WTC11 (cell line): Measurements from ENCODE around the gene ARID3C. TPM values are rescaled to one million over a fixed set of nuclear protein-coding genes. Genes with fewer than 3 reads are reported as not detected.

ENCODE experiments used
- ATAC-seq: fragments of 200-7000 bp; cut with Tn5 transposase; 2 replicates; pipeline ENCODE4 v1.10.0; 2021; ENCODE audit warnings: mild to moderate bottlenecking, moderate library complexity
- CTCF ChIA-PET: fragments of 300-600 bp; sonication (Branson Sonifier 250); formaldehyde crosslinking; loops from one replicate; lab custom pipeline; 2021; ENCODE audit warnings: antibody characterized with exemption; lab: Charles Lee
- POLR2A ChIA-PET: fragments of 350-600 bp; sonication (Branson Sonifier 250); formaldehyde crosslinking; loops from one replicate; lab custom pipeline; 2021; ENCODE audit warnings: antibody characterized with exemption; lab: Charles Lee
- DNase-seq: peaks from one replicate; pipeline ENCODE4 v3.0.0; 2021; ENCODE audit warnings: low spot score
- H3K27ac Mint-ChIP-seq: 2 replicates; pipeline ENCODE4 v1.8.0; 2021; ENCODE audit warnings: mixed read lengths
- H3K27me3 Mint-ChIP-seq: 2 replicates; pipeline ENCODE4 v1.8.0; 2021; ENCODE audit warnings: low read depth, mild to moderate bottlenecking, moderate library complexity, mixed read lengths
- H3K36me3 Mint-ChIP-seq: 2 replicates; pipeline ENCODE4 v1.8.0; 2021; ENCODE audit warnings: mixed read lengths
- H3K4me1 Mint-ChIP-seq: 2 replicates; pipeline ENCODE4 v1.8.0; 2022; ENCODE audit warnings: mixed read lengths
- H3K4me3 Mint-ChIP-seq: 2 replicates; pipeline ENCODE4 v1.8.0; 2021; ENCODE audit warnings: mild to moderate bottlenecking, moderate library complexity, mixed read lengths
- H3K9me3 Mint-ChIP-seq: 2 replicates; pipeline ENCODE4 v1.8.0; 2021; ENCODE audit warnings: mixed read lengths
- CREB1 ChIP-seq: sonication (generic); formaldehyde crosslinking; IDR thresholded peaks from 2 replicates; pipeline ENCODE4 v1.8.0; 2023; ENCODE audit warnings: mild to moderate bottlenecking, missing genetic modification reagents
- EMX1 ChIP-seq: fragments of 250-450 bp; sonication (Bioruptor Pico); IDR thresholded peaks from 2 replicates; pipeline ENCODE4 v1.8.0; 2021; ENCODE audit warnings: mild to moderate bottlenecking
- ETV6 ChIP-seq: sonication (generic); formaldehyde crosslinking; IDR thresholded peaks from 2 replicates; pipeline ENCODE4 v1.8.1; 2022; ENCODE audit warnings: mild to moderate bottlenecking, missing genetic modification reagents
- FOXK1 ChIP-seq: sonication (generic); formaldehyde crosslinking; IDR thresholded peaks from 2 replicates; pipeline ENCODE4 v1.8.0; 2022; ENCODE audit warnings: mild to moderate bottlenecking, moderate library complexity, missing genetic modification reagents
- FOXP1 ChIP-seq: sonication (generic); formaldehyde crosslinking; IDR thresholded peaks from 2 replicates; pipeline ENCODE4 v1.8.0; 2022; ENCODE audit warnings: missing genetic modification reagents, mild to moderate bottlenecking, moderate library complexity, borderline replicate concordance
- GABPB1 ChIP-seq: sonication (generic); formaldehyde crosslinking; IDR thresholded peaks from 2 replicates; pipeline ENCODE4 v1.8.1; 2023; ENCODE audit warnings: mild to moderate bottlenecking, missing genetic modification reagents
- JUN ChIP-seq: sonication (generic); formaldehyde crosslinking; IDR thresholded peaks from 2 replicates; pipeline ENCODE4 v1.8.0; 2023; ENCODE audit warnings: mild to moderate bottlenecking, missing genetic modification reagents
- NFYB ChIP-seq: sonication (generic); formaldehyde crosslinking; conservative IDR thresholded peaks from 2 replicates; pipeline ENCODE4 v1.8.0; 2022; ENCODE audit warnings: low read depth, missing genetic modification reagents
- OVOL2 ChIP-seq: fragments of 250-450 bp; sonication (Bioruptor Pico); IDR thresholded peaks from 2 replicates; pipeline ENCODE4 v1.9.0; 2021; ENCODE audit warnings: mild to moderate bottlenecking, borderline replicate concordance
- PRRX2 ChIP-seq: fragments of 250-450 bp; sonication (Bioruptor Pico); IDR thresholded peaks from 2 replicates; pipeline ENCODE4 v1.8.0; 2021; ENCODE audit warnings: mild to moderate bottlenecking
- SP1 ChIP-seq: sonication (generic); formaldehyde crosslinking; conservative IDR thresholded peaks from 2 replicates; pipeline ENCODE4 v1.8.1; 2022; ENCODE audit warnings: missing genetic modification reagents
- TEAD4 ChIP-seq: sonication (generic); formaldehyde crosslinking; IDR thresholded peaks from 2 replicates; pipeline ENCODE4 v1.8.0; 2022; ENCODE audit warnings: mild to moderate bottlenecking, missing genetic modification reagents
- TP53 ChIP-seq: sonication (generic); formaldehyde crosslinking; IDR thresholded peaks from 2 replicates; pipeline ENCODE4 v1.8.1; 2023; ENCODE audit warnings: mild to moderate bottlenecking, missing genetic modification reagents
- ZBTB21 ChIP-seq: sonication (generic); formaldehyde crosslinking; IDR thresholded peaks from 2 replicates; pipeline ENCODE4 v1.8.1; 2023; ENCODE audit warnings: mild to moderate bottlenecking, missing genetic modification reagents, borderline replicate concordance
- total RNA-seq: library from RNA; stranded (reverse); gene quantifications from 3 replicates; pipeline ENCODE4 v1.2.3, GENCODE V29; 2021
- TF ChIP-seq, protein P1 (sequence below): fragments of 250-450 bp; sonication (Bioruptor Pico); IDR thresholded peaks from 2 replicates; pipeline ENCODE4 v1.9.0; 2021; ENCODE audit warnings: mild to moderate bottlenecking
- TF ChIP-seq, protein P2 (sequence below): sonication (generic); formaldehyde crosslinking; IDR thresholded peaks from 2 replicates; pipeline ENCODE4 v1.8.0; 2022; ENCODE audit warnings: mild to moderate bottlenecking, missing genetic modification reagents
- TF ChIP-seq, protein P3 (sequence below): sonication (generic); formaldehyde crosslinking; IDR thresholded peaks from 2 replicates; pipeline ENCODE4 v1.8.0; 2023; ENCODE audit warnings: missing genetic modification reagents, mild to moderate bottlenecking, borderline replicate concordance
- TF ChIP-seq, protein P4 (sequence below): sonication (generic); formaldehyde crosslinking; IDR thresholded peaks from 2 replicates; pipeline ENCODE4 v1.8.1; 2022; ENCODE audit warnings: low read depth, missing genetic modification reagents, borderline replicate concordance
- TF ChIP-seq, protein P5 (sequence below): sonication (generic); formaldehyde crosslinking; IDR thresholded peaks from 2 replicates; pipeline ENCODE4 v1.8.0; 2022; ENCODE audit warnings: missing genetic modification reagents
- TF ChIP-seq, protein P6 (sequence below): sonication (generic); formaldehyde crosslinking; IDR thresholded peaks from 2 replicates; pipeline ENCODE4 v1.8.0; 2023; ENCODE audit warnings: mild to moderate bottlenecking, missing genetic modification reagents
- TF ChIP-seq, protein P7 (sequence below): sonication (generic); formaldehyde crosslinking; IDR thresholded peaks from 2 replicates; pipeline ENCODE4 v1.8.1; 2022; ENCODE audit warnings: mild to moderate bottlenecking, moderate library complexity, missing genetic modification reagents

Gene ARID3C
- total RNA-seq, 1 experiment from 2014 or later: 0.15 TPM

DNA sequence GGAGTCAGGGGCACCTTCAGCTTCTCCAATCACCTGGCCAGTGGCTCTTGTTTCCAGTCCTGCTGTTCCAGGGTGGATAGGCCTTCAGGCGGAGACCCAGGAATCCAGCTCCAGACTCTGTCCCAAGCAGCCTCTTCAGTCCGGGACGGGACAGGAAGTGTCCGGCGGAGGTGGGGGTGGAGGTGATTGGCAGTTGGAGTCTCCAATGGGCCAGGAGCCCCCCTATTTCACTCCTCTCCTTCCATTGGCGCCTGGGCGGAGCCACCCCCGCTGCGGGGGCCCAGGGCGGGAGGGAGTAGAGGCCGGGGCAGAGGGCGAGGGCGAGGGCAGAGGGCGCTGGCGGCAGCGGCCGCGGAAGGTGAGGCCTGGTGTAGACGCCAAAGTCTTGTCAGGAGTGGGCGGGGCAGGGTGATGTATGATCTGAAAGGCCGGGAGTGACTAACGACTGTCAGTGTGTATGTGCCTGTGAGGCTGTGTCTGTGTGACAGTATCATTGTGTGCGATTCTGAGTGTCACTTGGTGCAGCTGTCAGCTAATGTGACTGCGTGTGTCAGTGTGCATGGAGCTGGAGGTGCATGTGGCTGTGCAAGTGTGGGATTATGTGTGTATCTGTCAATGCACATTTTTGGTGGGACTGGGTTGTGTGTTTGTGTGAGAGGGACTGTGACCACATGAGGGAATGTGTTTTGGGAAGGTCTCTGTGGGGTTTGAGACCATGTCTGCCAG, 23.2 kb upstream of the ARID3C start, which contains the start of gene IL11RA:
TSS of gene IL11RA (plus strand) at position 310 of the 726 bp plus-strand sequence. CDS start 3,033 bp downstream, outside the sequence.
- peaks cover 37% of the 10 kb centered on the region for H3K4me1 Mint-ChIP-seq
- H3K9me3 Mint-ChIP-seq: no peaks in the 10 kb centered on the region
- CTCF ChIA-PET: interaction anchor here (0.6 to 4.2 kb wide), 7 partner anchors 12 to 717 kb away, joined by 3 to 31 read pairs (median 4); partner anchors contain the start of gene SIGMAR1
- H3K27me3 Mint-ChIP-seq: no peaks in the 10 kb centered on the region
- H3K27ac Mint-ChIP-seq: peak within 1 kb of the TSS; percentile 94
- H3K36me3 Mint-ChIP-seq: peaks cover 18% of the 10 kb centered on the region
- DNase-seq (peak; percentile 94), ATAC-seq (peak; percentile 94)
- POLR2A ChIA-PET: interaction anchor here (0.9 to 1.3 kb wide), 2 partner anchors 15 to 50 kb away, joined by 3 to 5 read pairs; partner anchors contain the start of gene SIGMAR1
- H3K4me3 Mint-ChIP-seq: peak within 1 kb of the TSS; percentile 81
- TF ChIP-seq EMX1 (CRISPR knock-in tag): 0 out of 2 replicates have a peak, but pooled peaks have one; percentile 64
- no peak for TF ChIP-seq CREB1 (CRISPR knock-in tag)
- TF ChIP-seq PRRX2 (CRISPR knock-in tag): no peak; the same call in 1 of the 2 replicates
- TF ChIP-seq, protein P1, sequence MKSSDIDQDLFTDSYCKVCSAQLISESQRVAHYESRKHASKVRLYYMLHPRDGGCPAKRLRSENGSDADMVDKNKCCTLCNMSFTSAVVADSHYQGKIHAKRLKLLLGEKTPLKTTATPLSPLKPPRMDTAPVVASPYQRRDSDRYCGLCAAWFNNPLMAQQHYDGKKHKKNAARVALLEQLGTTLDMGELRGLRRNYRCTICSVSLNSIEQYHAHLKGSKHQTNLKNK (CRISPR knock-in tag): peak; percentile 26; the same call in 1 of the 2 replicates
- TF ChIP-seq JUN: no peak
- TF ChIP-seq SP1 (CRISPR knock-in tag): peak; percentile 87
- 0 out of 2 replicates have a peak, but pooled peaks have one; percentile 47 for TF ChIP-seq ZBTB21 (CRISPR knock-in tag)
- 0 out of 2 replicates have a peak, but pooled peaks have one; percentile 24 for TF ChIP-seq FOXK1 (CRISPR knock-in tag)
- no peak for TF ChIP-seq OVOL2
- TF ChIP-seq, protein P2, sequence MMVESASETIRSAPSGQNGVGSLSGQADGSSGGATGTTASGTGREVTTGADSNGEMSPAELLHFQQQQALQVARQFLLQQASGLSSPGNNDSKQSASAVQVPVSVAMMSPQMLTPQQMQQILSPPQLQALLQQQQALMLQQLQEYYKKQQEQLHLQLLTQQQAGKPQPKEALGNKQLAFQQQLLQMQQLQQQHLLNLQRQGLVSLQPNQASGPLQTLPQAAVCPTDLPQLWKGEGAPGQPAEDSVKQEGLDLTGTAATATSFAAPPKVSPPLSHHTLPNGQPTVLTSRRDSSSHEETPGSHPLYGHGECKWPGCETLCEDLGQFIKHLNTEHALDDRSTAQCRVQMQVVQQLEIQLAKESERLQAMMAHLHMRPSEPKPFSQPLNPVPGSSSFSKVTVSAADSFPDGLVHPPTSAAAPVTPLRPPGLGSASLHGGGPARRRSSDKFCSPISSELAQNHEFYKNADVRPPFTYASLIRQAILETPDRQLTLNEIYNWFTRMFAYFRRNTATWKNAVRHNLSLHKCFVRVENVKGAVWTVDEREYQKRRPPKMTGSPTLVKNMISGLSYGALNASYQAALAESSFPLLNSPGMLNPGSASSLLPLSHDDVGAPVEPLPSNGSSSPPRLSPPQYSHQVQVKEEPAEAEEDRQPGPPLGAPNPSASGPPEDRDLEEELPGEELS: 0 out of 2 replicates have a peak, but pooled peaks have one; percentile 22
- TF ChIP-seq, protein P3, sequence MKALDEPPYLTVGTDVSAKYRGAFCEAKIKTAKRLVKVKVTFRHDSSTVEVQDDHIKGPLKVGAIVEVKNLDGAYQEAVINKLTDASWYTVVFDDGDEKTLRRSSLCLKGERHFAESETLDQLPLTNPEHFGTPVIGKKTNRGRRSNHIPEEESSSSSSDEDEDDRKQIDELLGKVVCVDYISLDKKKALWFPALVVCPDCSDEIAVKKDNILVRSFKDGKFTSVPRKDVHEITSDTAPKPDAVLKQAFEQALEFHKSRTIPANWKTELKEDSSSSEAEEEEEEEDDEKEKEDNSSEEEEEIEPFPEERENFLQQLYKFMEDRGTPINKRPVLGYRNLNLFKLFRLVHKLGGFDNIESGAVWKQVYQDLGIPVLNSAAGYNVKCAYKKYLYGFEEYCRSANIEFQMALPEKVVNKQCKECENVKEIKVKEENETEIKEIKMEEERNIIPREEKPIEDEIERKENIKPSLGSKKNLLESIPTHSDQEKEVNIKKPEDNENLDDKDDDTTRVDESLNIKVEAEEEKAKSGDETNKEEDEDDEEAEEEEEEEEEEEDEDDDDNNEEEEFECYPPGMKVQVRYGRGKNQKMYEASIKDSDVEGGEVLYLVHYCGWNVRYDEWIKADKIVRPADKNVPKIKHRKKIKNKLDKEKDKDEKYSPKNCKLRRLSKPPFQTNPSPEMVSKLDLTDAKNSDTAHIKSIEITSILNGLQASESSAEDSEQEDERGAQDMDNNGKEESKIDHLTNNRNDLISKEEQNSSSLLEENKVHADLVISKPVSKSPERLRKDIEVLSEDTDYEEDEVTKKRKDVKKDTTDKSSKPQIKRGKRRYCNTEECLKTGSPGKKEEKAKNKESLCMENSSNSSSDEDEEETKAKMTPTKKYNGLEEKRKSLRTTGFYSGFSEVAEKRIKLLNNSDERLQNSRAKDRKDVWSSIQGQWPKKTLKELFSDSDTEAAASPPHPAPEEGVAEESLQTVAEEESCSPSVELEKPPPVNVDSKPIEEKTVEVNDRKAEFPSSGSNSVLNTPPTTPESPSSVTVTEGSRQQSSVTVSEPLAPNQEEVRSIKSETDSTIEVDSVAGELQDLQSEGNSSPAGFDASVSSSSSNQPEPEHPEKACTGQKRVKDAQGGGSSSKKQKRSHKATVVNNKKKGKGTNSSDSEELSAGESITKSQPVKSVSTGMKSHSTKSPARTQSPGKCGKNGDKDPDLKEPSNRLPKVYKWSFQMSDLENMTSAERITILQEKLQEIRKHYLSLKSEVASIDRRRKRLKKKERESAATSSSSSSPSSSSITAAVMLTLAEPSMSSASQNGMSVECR (CRISPR knock-in tag): no peak
- no peak for TF ChIP-seq TEAD4 (CRISPR knock-in tag)
- TF ChIP-seq, protein P4, sequence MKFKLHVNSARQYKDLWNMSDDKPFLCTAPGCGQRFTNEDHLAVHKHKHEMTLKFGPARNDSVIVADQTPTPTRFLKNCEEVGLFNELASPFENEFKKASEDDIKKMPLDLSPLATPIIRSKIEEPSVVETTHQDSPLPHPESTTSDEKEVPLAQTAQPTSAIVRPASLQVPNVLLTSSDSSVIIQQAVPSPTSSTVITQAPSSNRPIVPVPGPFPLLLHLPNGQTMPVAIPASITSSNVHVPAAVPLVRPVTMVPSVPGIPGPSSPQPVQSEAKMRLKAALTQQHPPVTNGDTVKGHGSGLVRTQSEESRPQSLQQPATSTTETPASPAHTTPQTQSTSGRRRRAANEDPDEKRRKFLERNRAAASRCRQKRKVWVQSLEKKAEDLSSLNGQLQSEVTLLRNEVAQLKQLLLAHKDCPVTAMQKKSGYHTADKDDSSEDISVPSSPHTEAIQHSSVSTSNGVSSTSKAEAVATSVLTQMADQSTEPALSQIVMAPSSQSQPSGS (CRISPR knock-in tag): no peak
- peak; percentile 56; the same call in 1 of the 2 replicates for TF ChIP-seq FOXP1 (CRISPR knock-in tag)
- peak; percentile 81 for TF ChIP-seq NFYB (CRISPR knock-in tag)
- TF ChIP-seq, protein P5, sequence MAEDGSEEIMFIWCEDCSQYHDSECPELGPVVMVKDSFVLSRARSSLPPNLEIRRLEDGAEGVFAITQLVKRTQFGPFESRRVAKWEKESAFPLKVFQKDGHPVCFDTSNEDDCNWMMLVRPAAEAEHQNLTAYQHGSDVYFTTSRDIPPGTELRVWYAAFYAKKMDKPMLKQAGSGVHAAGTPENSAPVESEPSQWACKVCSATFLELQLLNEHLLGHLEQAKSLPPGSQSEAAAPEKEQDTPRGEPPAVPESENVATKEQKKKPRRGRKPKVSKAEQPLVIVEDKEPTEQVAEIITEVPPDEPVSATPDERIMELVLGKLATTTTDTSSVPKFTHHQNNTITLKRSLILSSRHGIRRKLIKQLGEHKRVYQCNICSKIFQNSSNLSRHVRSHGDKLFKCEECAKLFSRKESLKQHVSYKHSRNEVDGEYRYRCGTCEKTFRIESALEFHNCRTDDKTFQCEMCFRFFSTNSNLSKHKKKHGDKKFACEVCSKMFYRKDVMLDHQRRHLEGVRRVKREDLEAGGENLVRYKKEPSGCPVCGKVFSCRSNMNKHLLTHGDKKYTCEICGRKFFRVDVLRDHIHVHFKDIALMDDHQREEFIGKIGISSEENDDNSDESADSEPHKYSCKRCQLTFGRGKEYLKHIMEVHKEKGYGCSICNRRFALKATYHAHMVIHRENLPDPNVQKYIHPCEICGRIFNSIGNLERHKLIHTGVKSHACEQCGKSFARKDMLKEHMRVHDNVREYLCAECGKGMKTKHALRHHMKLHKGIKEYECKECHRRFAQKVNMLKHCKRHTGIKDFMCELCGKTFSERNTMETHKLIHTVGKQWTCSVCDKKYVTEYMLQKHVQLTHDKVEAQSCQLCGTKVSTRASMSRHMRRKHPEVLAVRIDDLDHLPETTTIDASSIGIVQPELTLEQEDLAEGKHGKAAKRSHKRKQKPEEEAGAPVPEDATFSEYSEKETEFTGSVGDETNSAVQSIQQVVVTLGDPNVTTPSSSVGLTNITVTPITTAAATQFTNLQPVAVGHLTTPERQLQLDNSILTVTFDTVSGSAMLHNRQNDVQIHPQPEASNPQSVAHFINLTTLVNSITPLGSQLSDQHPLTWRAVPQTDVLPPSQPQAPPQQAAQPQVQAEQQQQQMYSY: peak; percentile 56; the same call in 1 of the 2 replicates
- TF ChIP-seq ETV6 (CRISPR knock-in tag): no peak
- TF ChIP-seq GABPB1 (CRISPR knock-in tag): peak; percentile 63
- no peak for TF ChIP-seq TP53 (CRISPR knock-in tag)
- TF ChIP-seq, protein P6, sequence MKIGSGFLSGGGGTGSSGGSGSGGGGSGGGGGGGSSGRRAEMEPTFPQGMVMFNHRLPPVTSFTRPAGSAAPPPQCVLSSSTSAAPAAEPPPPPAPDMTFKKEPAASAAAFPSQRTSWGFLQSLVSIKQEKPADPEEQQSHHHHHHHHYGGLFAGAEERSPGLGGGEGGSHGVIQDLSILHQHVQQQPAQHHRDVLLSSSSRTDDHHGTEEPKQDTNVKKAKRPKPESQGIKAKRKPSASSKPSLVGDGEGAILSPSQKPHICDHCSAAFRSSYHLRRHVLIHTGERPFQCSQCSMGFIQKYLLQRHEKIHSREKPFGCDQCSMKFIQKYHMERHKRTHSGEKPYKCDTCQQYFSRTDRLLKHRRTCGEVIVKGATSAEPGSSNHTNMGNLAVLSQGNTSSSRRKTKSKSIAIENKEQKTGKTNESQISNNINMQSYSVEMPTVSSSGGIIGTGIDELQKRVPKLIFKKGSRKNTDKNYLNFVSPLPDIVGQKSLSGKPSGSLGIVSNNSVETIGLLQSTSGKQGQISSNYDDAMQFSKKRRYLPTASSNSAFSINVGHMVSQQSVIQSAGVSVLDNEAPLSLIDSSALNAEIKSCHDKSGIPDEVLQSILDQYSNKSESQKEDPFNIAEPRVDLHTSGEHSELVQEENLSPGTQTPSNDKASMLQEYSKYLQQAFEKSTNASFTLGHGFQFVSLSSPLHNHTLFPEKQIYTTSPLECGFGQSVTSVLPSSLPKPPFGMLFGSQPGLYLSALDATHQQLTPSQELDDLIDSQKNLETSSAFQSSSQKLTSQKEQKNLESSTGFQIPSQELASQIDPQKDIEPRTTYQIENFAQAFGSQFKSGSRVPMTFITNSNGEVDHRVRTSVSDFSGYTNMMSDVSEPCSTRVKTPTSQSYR (CRISPR knock-in tag): no peak
- TF ChIP-seq, protein P7, sequence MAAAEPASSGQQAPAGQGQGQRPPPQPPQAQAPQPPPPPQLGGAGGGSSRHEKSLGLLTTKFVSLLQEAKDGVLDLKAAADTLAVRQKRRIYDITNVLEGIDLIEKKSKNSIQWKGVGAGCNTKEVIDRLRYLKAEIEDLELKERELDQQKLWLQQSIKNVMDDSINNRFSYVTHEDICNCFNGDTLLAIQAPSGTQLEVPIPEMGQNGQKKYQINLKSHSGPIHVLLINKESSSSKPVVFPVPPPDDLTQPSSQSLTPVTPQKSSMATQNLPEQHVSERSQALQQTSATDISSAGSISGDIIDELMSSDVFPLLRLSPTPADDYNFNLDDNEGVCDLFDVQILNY (CRISPR knock-in tag): no peak
